ENCODE results near the gene QKI.

DNA sequence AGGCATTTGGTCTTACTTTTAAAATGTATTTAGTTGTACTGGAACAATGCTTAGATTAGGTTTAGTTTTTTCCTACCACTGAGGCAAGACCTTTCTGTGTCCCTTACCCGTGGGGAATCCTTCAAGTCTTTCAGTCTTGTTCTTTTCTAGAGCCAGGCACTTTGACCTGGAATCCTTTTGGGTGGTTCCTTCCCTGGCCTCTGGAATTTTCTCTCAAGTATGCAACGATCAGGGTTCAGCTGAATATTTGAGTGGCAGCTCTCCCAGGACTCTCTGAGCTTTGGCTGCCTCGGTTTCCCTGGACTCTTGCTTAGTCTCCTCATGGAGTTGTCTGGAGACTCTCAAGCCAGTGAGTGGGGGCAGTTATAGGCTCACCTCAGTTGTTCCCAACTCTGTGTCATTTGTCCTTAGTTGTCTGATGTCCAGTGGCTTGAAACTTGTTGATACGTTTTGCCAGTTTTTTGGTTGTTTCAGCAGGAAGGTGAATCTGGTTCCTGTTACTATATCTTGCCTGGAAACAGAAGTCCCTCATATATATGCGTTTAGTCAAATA is 118.1 kb downstream of the QKI start:
- TF ChIP-seq, protein P1, sequence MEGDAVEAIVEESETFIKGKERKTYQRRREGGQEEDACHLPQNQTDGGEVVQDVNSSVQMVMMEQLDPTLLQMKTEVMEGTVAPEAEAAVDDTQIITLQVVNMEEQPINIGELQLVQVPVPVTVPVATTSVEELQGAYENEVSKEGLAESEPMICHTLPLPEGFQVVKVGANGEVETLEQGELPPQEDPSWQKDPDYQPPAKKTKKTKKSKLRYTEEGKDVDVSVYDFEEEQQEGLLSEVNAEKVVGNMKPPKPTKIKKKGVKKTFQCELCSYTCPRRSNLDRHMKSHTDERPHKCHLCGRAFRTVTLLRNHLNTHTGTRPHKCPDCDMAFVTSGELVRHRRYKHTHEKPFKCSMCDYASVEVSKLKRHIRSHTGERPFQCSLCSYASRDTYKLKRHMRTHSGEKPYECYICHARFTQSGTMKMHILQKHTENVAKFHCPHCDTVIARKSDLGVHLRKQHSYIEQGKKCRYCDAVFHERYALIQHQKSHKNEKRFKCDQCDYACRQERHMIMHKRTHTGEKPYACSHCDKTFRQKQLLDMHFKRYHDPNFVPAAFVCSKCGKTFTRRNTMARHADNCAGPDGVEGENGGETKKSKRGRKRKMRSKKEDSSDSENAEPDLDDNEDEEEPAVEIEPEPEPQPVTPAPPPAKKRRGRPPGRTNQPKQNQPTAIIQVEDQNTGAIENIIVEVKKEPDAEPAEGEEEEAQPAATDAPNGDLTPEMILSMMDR (IDR thresholded peaks at IDR 0.05), result no peak
- TF ChIP-seq EP300 (IDR thresholded peaks at IDR 0.05) (no peak), POLR2A (IDR thresholded peaks at IDR 0.05) (no peak)

Measured in ovary (tissue), 3 donors.